Stimulated activated naive CD8-positive, alpha-beta T cell treated with anti-CD3 and anti-CD28 coated beads, Interleukin-15, amount 100 ng/mL, for 72 hours (primary cell): ENCODE measurements around the gene ACP6.
A peak's percentile ranks its signal among the peaks of the same experiment; 100 is the strongest.

Experiments
- ATAC-seq: fragments of 150-1000 bp; cut with Tn5 transposase; 2 replicates; pipeline ENCODE4 v1.10.0; 2021; ENCODE audit warnings: mild to moderate bottlenecking, moderate library complexity
- DNase-seq, 2 donors: peaks; one replicate each; pipeline ENCODE4 v3.0.0; 2021 to 2022
- H3K27ac Mint-ChIP-seq, 2 donors: one replicate each; pipeline ENCODE4 v1.8.0; 2022; ENCODE audit warnings: mild to moderate bottlenecking in 2 of 2, mixed read lengths in 2 of 2, moderate library complexity in 2 of 2
- H3K27me3 Mint-ChIP-seq: one replicate; pipeline ENCODE4 v1.8.0; 2022; ENCODE audit warnings: mixed read lengths
- H3K4me1 Mint-ChIP-seq: one replicate; pipeline ENCODE4 v1.8.0; 2022; ENCODE audit warnings: mild to moderate bottlenecking, mixed read lengths
- H3K4me3 Mint-ChIP-seq, 2 donors: one replicate each; pipeline ENCODE4 v1.8.0; 2022; ENCODE audit warnings: mild to moderate bottlenecking in 2 of 2, mixed read lengths in 2 of 2, moderate library complexity in 1 of 2
- H3K9me3 Mint-ChIP-seq, 2 donors: one replicate each; pipeline ENCODE4 v1.8.0; 2022; ENCODE audit warnings: mixed read lengths in 2 of 2

Gene ACP6

GRCh38 chr1:147634645-147635044, 35.7 kb downstream of the ACP6 start:
- H3K4me1 Mint-ChIP-seq, result peaks cover under 1% of the 10 kb centered on the region
- no peak overlapping the region for H3K4me3 Mint-ChIP-seq
- DNase-seq, result no peak
- ATAC-seq, result no peak
- H3K27me3 Mint-ChIP-seq, result no peaks in the 10 kb centered on the region
- no peak overlapping the region for H3K27ac Mint-ChIP-seq
- no peaks in the 10 kb centered on the region for H3K9me3 Mint-ChIP-seq

- H3K27me3 Mint-ChIP-seq, result no peaks in the 10 kb centered on the region
- no peaks in the 10 kb centered on the region for H3K9me3 Mint-ChIP-seq
- ATAC-seq, result no peak
- H3K4me3 Mint-ChIP-seq, result no peak overlapping the region
- H3K4me1 Mint-ChIP-seq, result peaks cover 9% of the 10 kb centered on the region
- H3K27ac Mint-ChIP-seq, result no peak overlapping the region
- DNase-seq, result no peak
Observed at GRCh38 chr1:147633759-147634158, 36.6 kb downstream of the ACP6 start.

DNA sequence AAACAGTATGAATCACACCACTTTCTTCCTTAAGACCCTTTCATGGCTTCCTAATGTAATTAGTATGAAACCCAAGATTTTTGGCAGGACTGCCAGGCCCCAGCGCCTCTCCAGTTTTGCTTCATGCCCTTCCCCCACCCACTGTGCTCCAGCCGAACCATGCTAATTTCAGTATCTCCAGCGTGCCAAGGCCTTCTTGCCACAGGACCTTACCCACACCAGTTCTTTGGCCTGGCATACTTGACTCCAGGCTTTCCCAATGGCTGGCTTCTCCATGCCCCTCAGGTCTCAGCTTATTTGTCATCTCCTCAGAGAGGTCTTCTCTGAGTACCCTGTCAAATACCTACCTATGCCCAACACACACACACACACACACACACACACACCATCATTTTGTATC, 38.5 kb downstream of the ACP6 start:
- H3K4me3 Mint-ChIP-seq, result no peak overlapping the region
- H3K9me3 Mint-ChIP-seq, result no peaks in the 10 kb centered on the region
- ATAC-seq (no peak), DNase-seq (no peak)
- H3K27ac Mint-ChIP-seq, result no peak overlapping the region
- peaks cover 22% of the 10 kb centered on the region for H3K4me1 Mint-ChIP-seq
- H3K27me3 Mint-ChIP-seq, result no peaks in the 10 kb centered on the region

GRCh38 chr1:147630447-147630846, 39.9 kb downstream of the ACP6 start:
- Mint-ChIP-seq H3K9me3 (no peaks in the 10 kb centered on the region), H3K27ac (no peak overlapping the region), H3K4me3 (no peak overlapping the region), H3K4me1 (peaks cover 33% of the 10 kb centered on the region), H3K27me3 (no peaks in the 10 kb centered on the region)
- ATAC-seq (no peak), DNase-seq (no peak)

- Mint-ChIP-seq H3K27me3 (no peaks in the 10 kb centered on the region), H3K9me3 (no peaks in the 10 kb centered on the region), H3K4me1 (peaks cover 33% of the 10 kb centered on the region), H3K27ac (no peak overlapping the region), H3K4me3 (no peak overlapping the region)
- DNase-seq (no peak), ATAC-seq (no peak)
Observed at GRCh38 chr1:147630022-147630421, 40.3 kb downstream of the ACP6 start.

DNA sequence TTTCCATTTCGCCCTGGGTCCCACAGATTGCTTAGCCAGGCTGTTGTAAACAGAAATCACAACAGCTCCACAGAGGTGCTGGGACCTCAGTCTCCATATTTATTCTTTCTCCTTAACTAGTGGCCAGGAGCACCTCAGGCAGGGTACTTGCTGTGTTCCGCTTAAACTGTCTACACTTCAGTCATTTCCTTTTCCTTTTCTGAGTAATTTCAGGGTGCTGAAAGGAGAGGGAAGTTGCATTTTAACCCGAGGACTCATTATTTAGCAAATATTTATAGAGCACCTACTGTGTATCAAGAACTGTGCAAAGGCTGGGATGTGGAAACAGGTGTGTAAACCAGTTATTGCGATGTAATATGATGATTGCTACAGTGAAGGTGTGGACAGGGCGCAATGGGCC, 41.9 kb downstream of the ACP6 start:
- ATAC-seq (no peak), DNase-seq (no peak)
- peaks cover 33% of the 10 kb centered on the region for H3K4me1 Mint-ChIP-seq
- H3K27ac Mint-ChIP-seq, result peak overlapping the region in 1 of 2 donors; percentile 65
- H3K4me3 Mint-ChIP-seq, result no peak overlapping the region
- no peaks in the 10 kb centered on the region for H3K9me3 Mint-ChIP-seq
- no peaks in the 10 kb centered on the region for H3K27me3 Mint-ChIP-seq

DNA sequence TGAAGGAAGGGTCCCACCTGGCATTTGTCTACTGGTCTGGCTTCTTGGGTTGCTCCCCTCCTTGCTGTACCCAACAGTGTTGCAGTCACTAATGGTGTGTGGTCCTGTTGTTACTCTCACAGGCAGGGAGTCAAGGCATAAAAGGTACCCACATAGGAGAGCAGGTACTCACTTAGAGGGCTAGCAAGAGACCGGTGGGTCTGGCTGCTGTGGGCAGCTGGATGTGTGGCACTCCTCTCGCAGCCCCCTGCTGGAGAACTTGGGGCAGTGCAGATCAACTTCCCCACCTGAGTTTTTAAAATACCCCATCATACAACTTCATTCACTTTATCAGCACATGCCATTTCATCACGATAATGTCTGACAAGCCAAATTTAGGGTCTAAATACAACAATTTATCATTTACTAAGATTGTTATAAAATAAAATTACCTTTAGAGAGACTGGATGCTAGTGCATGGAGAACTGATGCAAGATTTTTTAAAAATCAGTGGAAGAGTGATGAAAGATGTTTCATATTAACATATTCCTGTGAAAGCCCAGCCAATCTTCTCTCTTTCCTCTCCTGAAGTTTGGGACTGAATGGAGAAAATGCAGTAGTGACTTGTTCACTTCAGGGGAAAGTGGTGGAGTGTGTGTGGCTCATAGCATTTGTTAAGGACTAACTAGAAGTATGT, 42.8 kb downstream of the ACP6 start:
- ATAC-seq (peak; percentile 69), DNase-seq (peak; percentile 41 to 46)
- H3K27me3 Mint-ChIP-seq, result no peaks in the 10 kb centered on the region
- no peaks in the 10 kb centered on the region for H3K9me3 Mint-ChIP-seq
- H3K27ac Mint-ChIP-seq, result no peak overlapping the region
- peaks cover 33% of the 10 kb centered on the region for H3K4me1 Mint-ChIP-seq
- H3K4me3 Mint-ChIP-seq, result no peak overlapping the region

DNA sequence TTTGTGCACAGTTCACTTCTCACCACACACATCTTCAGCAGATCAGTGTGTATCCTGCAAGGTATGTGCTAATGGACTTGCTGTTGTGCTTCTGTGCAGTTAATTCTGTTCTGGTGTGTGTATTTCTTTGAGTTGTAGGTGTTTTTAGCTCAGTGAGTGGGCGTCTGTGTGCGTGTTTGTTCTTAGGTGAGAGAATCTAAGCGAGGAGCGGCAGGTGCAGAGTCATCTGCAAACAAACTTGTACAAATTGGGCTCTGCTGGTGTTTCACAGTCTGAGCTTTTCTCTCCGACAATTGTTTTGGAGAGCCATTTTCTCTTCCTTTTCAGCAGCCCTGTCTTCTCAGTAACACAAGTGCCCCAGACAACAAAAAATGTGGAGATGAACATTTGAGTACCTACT, 43.6 kb downstream of the ACP6 start:
- ATAC-seq, result no peak
- no peaks in the 10 kb centered on the region for H3K27me3 Mint-ChIP-seq
- no peak overlapping the region for H3K4me3 Mint-ChIP-seq
- DNase-seq, result no peak
- no peaks in the 10 kb centered on the region for H3K9me3 Mint-ChIP-seq
- H3K4me1 Mint-ChIP-seq, result peaks cover 33% of the 10 kb centered on the region
- no peak overlapping the region for H3K27ac Mint-ChIP-seq

GRCh38 chr1:147626291-147626690, 44.0 kb downstream of the ACP6 start:
- H3K27me3 Mint-ChIP-seq, result no peaks in the 10 kb centered on the region
- peaks cover 33% of the 10 kb centered on the region for H3K4me1 Mint-ChIP-seq
- no peak for DNase-seq
- no peak for ATAC-seq
- peak overlapping the region in 1 of 2 donors; percentile 56 for H3K27ac Mint-ChIP-seq
- H3K9me3 Mint-ChIP-seq, result no peaks in the 10 kb centered on the region
- H3K4me3 Mint-ChIP-seq, result no peak overlapping the region

- no peak overlapping the region for H3K4me3 Mint-ChIP-seq
- ATAC-seq (no peak), DNase-seq (no peak)
- no peak overlapping the region for H3K27ac Mint-ChIP-seq
- H3K9me3 Mint-ChIP-seq, result no peaks in the 10 kb centered on the region
- H3K4me1 Mint-ChIP-seq, result peaks cover 33% of the 10 kb centered on the region
- no peaks in the 10 kb centered on the region for H3K27me3 Mint-ChIP-seq
Observed at GRCh38 chr1:147625362-147625995, 44.8 kb downstream of the ACP6 start.

DNA sequence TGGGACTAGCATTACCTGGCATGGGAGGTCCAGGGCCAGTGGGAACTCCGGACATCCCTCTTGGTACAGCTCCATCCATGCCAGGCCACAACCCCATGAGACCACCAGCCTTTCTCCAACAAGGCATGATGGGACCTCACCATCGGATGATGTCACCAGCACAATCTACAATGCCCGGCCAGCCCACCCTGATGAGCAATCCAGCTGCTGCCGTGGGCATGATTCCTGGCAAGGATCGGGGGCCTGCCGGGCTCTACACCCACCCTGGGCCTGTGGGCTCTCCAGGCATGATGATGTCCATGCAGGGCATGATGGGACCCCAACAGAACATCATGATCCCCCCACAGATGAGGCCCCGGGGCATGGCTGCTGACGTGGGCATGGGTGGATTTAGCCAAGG, 45.8 kb downstream of the ACP6 start:
- Mint-ChIP-seq H3K9me3 (no peaks in the 10 kb centered on the region), H3K27me3 (no peaks in the 10 kb centered on the region), H3K4me1 (peaks cover 32% of the 10 kb centered on the region), H3K27ac (no peak overlapping the region), H3K4me3 (no peak overlapping the region)
- DNase-seq, result no peak
- ATAC-seq, result no peak

DNA sequence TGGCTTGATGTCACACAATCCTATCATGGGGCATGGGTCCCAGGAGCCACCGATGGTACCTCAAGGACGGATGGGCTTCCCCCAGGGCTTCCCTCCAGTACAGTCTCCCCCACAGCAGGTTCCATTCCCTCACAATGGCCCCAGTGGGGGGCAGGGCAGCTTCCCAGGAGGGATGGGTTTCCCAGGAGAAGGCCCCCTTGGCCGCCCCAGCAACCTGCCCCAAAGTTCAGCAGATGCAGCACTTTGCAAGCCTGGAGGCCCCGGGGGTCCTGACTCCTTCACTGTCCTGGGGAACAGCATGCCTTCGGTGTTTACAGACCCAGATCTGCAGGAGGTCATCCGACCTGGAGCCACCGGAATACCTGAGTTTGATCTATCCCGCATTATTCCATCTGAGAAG, 46.3 kb downstream of the ACP6 start:
- no peak for ATAC-seq
- Mint-ChIP-seq H3K4me1 (peaks cover 27% of the 10 kb centered on the region), H3K27ac (peak overlapping the region in 1 of 2 donors; percentile 9), H3K27me3 (no peaks in the 10 kb centered on the region), H3K4me3 (no peak overlapping the region), H3K9me3 (no peaks in the 10 kb centered on the region)
- DNase-seq, result no peak

GRCh38 chr1:147622731-147623130, 47.6 kb downstream of the ACP6 start:
- Mint-ChIP-seq H3K9me3 (no peaks in the 10 kb centered on the region), H3K27ac (peak overlapping the region; percentile 31 to 60), H3K4me3 (no peak overlapping the region), H3K27me3 (no peaks in the 10 kb centered on the region), H3K4me1 (peaks cover 32% of the 10 kb centered on the region)
- ATAC-seq, result no peak
- no peak for DNase-seq

DNA sequence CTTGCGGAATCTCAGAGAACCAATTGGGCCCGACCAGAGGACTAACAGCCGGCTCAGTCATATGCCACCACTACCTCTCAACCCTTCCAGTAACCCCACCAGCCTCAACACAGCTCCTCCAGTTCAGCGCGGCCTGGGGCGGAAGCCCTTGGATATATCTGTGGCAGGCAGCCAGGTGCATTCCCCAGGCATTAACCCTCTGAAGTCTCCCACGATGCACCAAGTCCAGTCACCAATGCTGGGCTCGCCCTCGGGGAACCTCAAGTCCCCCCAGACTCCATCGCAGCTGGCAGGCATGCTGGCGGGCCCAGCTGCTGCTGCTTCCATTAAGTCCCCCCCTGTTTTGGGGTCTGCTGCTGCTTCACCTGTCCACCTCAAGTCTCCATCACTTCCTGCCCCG, 49.8 kb downstream of the ACP6 start:
- no peak for DNase-seq
- Mint-ChIP-seq H3K4me3 (no peak overlapping the region), H3K27ac (no peak overlapping the region), H3K4me1 (peaks cover 20% of the 10 kb centered on the region), H3K9me3 (no peaks in the 10 kb centered on the region), H3K27me3 (no peaks in the 10 kb centered on the region)
- ATAC-seq, result no peak

GRCh38 chr1:147619741-147620140, 50.6 kb downstream of the ACP6 start:
- no peak for ATAC-seq
- DNase-seq, result no peak
- H3K27ac Mint-ChIP-seq, result no peak overlapping the region
- no peak overlapping the region for H3K4me3 Mint-ChIP-seq
- H3K27me3 Mint-ChIP-seq, result no peaks in the 10 kb centered on the region
- peaks cover 20% of the 10 kb centered on the region for H3K4me1 Mint-ChIP-seq
- no peaks in the 10 kb centered on the region for H3K9me3 Mint-ChIP-seq

DNA sequence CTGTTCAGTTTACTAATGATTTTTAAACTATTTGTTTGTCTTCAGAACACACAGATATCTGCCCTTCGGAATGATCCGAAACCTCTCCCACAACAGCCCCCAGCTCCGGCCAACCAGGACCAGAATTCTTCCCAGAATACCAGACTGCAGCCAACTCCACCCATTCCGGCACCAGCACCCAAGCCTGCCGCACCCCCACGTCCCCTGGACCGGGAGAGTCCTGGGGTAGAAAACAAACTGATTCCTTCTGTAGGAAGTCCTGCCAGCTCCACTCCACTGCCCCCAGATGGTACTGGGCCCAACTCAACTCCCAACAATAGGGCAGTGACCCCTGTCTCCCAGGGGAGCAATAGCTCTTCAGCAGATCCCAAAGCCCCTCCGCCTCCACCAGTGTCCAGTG, 51.6 kb downstream of the ACP6 start:
- Mint-ChIP-seq H3K27me3 (no peaks in the 10 kb centered on the region), H3K4me3 (no peak overlapping the region), H3K9me3 (no peaks in the 10 kb centered on the region), H3K4me1 (peaks cover 20% of the 10 kb centered on the region), H3K27ac (peak overlapping the region in 1 of 2 donors; percentile 61)
- ATAC-seq (no peak), DNase-seq (no peak)

GRCh38 chr1:147618077-147618569, 52.2 kb downstream of the ACP6 start:
- Mint-ChIP-seq H3K27ac (peak overlapping the region; percentile 51 to 60), H3K27me3 (no peaks in the 10 kb centered on the region), H3K4me1 (peaks cover 20% of the 10 kb centered on the region), H3K4me3 (no peak overlapping the region), H3K9me3 (no peaks in the 10 kb centered on the region)
- DNase-seq (no peak), ATAC-seq (peak; percentile 74)
